GM21529 (cell line): Measurements from ENCODE around the gene TSPAN16.
"Not testable (repeated sequence)": the region's sequence is repeated elsewhere in the genome, so short reads cannot be mapped to it uniquely, and the experiment has no call there.

Experiments
- ATAC-seq: cut with Tn5 transposase; IDR thresholded peaks from one replicate; pipeline ENCODE4 v1.9.1; 2021; ENCODE audit not compliant: unreplicated experiment

TSPAN16 gene

GRCh38 chr19:11300811-11301120 lies 4.8 kb downstream of the TSPAN16 start:
- ATAC-seq: no peak

GRCh38 chr19:11304936-11305335 lies 9.0 kb downstream of the TSPAN16 start:
- no peak for ATAC-seq

GRCh38 chr19:11306337-11306736 lies 10.4 kb downstream of the TSPAN16 start:
- ATAC-seq: no peak

- not testable (repeated sequence) for ATAC-seq
Observed at GRCh38 chr19:11320278-11320995, 24.5 kb downstream of the TSPAN16 start.

- ATAC-seq: no peak
Observed at GRCh38 chr19:11321191-11322126, 25.5 kb downstream of the TSPAN16 start.

GRCh38 chr19:11322269-11323024 lies 26.5 kb downstream of the TSPAN16 start:
- no peak for ATAC-seq

- ATAC-seq: no peak
Observed at GRCh38 chr19:11323601-11324078, 27.7 kb downstream of the TSPAN16 start.

GRCh38 chr19:11324079-11324661 lies 28.2 kb downstream of the TSPAN16 start:
- ATAC-seq: peak; percentile 72

- no peak for ATAC-seq
Observed at GRCh38 chr19:11324748-11325389, 28.9 kb downstream of the TSPAN16 start.

- ATAC-seq: no peak
Observed at GRCh38 chr19:11325544-11325943, 29.6 kb downstream of the TSPAN16 start.

GRCh38 chr19:11330127-11330526 lies 34.2 kb downstream of the TSPAN16 start:
- ATAC-seq: no peak

- no peak for ATAC-seq
Observed at GRCh38 chr19:11331502-11331901, 35.5 kb downstream of the TSPAN16 start.

- no peak for ATAC-seq
Observed at GRCh38 chr19:11332822-11333221, 36.9 kb downstream of the TSPAN16 start.

GRCh38 chr19:11333838-11334237 lies 37.9 kb downstream of the TSPAN16 start:
- ATAC-seq: not testable (repeated sequence)

- no peak for ATAC-seq
Observed at GRCh38 chr19:11335449-11336146, 39.6 kb downstream of the TSPAN16 start.

GRCh38 chr19:11337080-11337479 lies 41.1 kb downstream of the TSPAN16 start:
- no peak for ATAC-seq

GRCh38 chr19:11338121-11338520 lies 42.2 kb downstream of the TSPAN16 start:
- no peak for ATAC-seq

- ATAC-seq: no peak
Observed at GRCh38 chr19:11338569-11339253, 42.8 kb downstream of the TSPAN16 start.
